Measurements from ENCODE around the gene MT1H. TPM values are rescaled to one million over a fixed set of nuclear protein-coding genes. Genes with fewer than 3 reads are reported as not detected.

The MT1H gene
- total and polyA plus RNA-seq, 2 of the 13 experiments (the other 11 are each of a cell fraction or from before 2014, with no cell fraction given): 0.60 TPM; not detected in 1

DNA sequence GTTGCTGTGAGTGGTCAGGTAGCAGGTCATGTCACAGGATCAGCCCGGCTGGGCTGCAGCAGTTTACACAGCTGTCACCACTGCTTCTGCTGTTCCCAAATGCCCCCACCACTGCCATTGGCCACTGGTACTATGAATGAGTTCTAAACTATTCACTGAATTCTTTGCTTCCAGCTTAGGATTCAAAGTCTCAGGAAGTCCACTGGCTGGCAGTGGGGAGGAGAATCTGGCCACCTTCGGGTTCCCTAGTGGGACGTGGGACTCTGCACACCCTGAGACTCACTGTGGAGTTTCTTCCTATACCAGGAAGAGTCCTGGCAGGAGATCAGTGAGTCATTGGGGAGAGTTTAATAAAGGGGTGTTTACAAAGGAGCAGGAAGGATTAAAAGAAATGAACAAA lies 19.6 kb downstream of the MT1H start (continued):
- TF ChIP-seq, protein P1, sequence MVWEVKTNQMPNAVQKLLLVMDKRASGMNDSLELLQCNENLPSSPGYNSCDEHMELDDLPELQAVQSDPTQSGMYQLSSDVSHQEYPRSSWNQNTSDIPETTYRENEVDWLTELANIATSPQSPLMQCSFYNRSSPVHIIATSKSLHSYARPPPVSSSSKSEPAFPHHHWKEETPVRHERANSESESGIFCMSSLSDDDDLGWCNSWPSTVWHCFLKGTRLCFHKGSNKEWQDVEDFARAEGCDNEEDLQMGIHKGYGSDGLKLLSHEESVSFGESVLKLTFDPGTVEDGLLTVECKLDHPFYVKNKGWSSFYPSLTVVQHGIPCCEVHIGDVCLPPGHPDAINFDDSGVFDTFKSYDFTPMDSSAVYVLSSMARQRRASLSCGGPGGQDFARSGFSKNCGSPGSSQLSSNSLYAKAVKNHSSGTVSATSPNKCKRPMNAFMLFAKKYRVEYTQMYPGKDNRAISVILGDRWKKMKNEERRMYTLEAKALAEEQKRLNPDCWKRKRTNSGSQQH (CRISPR knock-in tag; IDR thresholded peaks at IDR 0.05; ENCODE audit: low read depth): no peak

DNA sequence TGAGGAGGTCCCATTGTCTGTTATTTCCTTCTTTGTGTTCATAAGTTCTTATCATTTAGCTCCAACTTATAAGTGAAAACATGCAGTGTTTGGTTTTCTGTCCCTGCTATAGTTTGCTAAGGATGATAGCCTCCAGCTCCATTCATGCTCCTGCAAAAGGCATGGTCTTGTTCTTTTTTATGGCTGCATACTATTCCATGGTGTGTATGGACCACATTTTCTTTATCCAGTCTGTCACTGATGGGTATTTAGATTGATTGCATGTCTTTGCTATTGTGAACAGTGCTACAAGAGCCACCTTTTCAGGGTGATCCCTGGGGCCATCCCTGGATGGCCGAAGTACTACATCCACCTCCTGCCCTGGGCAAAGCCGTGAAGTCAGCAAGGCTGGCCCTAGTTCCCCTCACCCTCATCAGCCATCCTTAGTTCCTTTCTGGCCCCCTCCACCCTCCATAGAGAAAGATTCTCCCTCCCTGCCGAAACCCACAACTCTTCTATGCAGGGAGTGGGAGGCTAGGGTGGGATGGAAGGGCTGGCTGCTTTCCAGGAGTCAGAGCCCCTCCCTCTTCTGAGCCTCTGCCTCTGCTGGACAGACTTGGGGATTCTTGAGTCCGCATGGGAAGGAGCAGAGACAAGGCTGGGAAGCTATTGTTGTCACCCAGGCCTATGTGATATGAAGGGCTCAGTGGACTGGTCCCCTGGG lies 21.0 kb downstream of the MT1H start:
- Histone ChIP-seq H3K4me3 (replicated peaks in 1 of 3; ENCODE audit: insufficient read depth in 1 of 3, low read depth in 2 of 3, low read length in 3 of 3) (no peak overlapping the region), H3K9ac (ENCODE audit: insufficient read depth, low read depth, low read length) (no peak overlapping the region), H3K36me3 (replicated peaks in 1 of 2; ENCODE audit: control insufficient read depth in 1 of 2, insufficient read depth in 2 of 2, low read length in 2 of 2) (no peaks in the 10 kb centered on the region), H3K4me1 (ENCODE audit: insufficient read depth, low read length) (peaks cover 23% of the 10 kb centered on the region), H3K27me3 (ENCODE audit: control insufficient read depth in 1 of 2, insufficient read depth in 2 of 2, low read length in 2 of 2) (no peaks in the 10 kb centered on the region), H3K79me2 (ENCODE audit: insufficient read depth, low read length) (no peaks in the 10 kb centered on the region), H3K4me2 (ENCODE audit: low read depth, low read length) (no peak overlapping the region), H4K20me1 (ENCODE audit: insufficient read depth, low read length) (no peaks in the 10 kb centered on the region), H3K9me3 (ENCODE audit: low read length) (peaks cover 10% of the 10 kb centered on the region), H3K27ac (ENCODE audit: extremely low read length, insufficient read depth, low read length) (no peak overlapping the region), H2AFZ (ENCODE audit: low read length) (no peak overlapping the region)
- POLR2A ChIA-PET: no interaction called here
- FAIRE-seq (no peak), DNase-seq (ENCODE audit: low spot score) (no peak), ATAC-seq (no peak)
- WGBS (ENCODE audit: low lambda C conversion rate): 68% methylated on average over 4 of the region's 4 CpGs
- intact Hi-C loops (cut with micrococcal nuclease; ENCODE audit: unreplicated experiment): no loop called here
- no TSS peak for BruUV-seq (replicated peaks)
- CTCF ChIA-PET (ENCODE audit: low intra/inter-chr PET ratio, low total read pairs): no interaction called here
- in situ Hi-C loops (cut with HindIII; ENCODE audit: extremely low pct_ligation_motif_present, low pct_unique_long_range_greater_than_20kb): no loop called here
- TF ChIP-seq, protein P2, sequence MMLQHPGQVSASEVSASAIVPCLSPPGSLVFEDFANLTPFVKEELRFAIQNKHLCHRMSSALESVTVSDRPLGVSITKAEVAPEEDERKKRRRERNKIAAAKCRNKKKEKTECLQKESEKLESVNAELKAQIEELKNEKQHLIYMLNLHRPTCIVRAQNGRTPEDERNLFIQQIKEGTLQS (CRISPR knock-in tag; IDR thresholded peaks at IDR 0.05): no peak
- no peak for TF ChIP-seq KDM3A (CRISPR knock-in tag; IDR thresholded peaks at IDR 0.05; ENCODE audit: low read depth)
- no peak for TF ChIP-seq SNRNP70 (IDR thresholded peaks at IDR 0.05; ENCODE audit: low read depth, low read length)
- TF ChIP-seq, protein P3, sequence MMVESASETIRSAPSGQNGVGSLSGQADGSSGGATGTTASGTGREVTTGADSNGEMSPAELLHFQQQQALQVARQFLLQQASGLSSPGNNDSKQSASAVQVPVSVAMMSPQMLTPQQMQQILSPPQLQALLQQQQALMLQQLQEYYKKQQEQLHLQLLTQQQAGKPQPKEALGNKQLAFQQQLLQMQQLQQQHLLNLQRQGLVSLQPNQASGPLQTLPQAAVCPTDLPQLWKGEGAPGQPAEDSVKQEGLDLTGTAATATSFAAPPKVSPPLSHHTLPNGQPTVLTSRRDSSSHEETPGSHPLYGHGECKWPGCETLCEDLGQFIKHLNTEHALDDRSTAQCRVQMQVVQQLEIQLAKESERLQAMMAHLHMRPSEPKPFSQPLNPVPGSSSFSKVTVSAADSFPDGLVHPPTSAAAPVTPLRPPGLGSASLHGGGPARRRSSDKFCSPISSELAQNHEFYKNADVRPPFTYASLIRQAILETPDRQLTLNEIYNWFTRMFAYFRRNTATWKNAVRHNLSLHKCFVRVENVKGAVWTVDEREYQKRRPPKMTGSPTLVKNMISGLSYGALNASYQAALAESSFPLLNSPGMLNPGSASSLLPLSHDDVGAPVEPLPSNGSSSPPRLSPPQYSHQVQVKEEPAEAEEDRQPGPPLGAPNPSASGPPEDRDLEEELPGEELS (CRISPR knock-in tag; IDR thresholded peaks at IDR 0.05): no peak
- no peak for TF ChIP-seq ETV5 (CRISPR knock-in tag; IDR thresholded peaks at IDR 0.05; ENCODE audit: borderline replicate concordance)
- TF ChIP-seq, protein P4, sequence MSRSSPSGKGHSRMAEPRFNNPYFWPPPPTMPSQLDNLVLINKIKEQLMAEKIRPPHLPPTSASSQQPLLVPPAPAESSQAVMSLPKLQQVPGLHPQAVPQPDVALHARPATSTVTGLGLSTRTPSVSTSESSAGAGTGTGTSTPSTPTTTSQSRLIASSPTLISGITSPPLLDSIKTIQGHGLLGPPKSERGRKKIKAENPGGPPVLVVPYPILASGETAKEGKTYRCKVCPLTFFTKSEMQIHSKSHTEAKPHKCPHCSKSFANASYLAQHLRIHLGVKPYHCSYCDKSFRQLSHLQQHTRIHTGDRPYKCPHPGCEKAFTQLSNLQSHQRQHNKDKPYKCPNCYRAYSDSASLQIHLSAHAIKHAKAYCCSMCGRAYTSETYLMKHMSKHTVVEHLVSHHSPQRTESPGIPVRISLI (CRISPR knock-in tag; IDR thresholded peaks at IDR 0.05; ENCODE audit: borderline replicate concordance): no peak
- TF ChIP-seq ZSCAN29 (CRISPR knock-in tag; conservative IDR thresholded peaks at IDR 0.05): no peak
- no peak for TF ChIP-seq PRPF4 (IDR thresholded peaks at IDR 0.05; ENCODE audit: low read depth, low read length, poor library complexity, severe bottlenecking)
- no peak for TF ChIP-seq AGO1 (IDR thresholded peaks at IDR 0.05; ENCODE audit: low read depth, low read length, poor library complexity, severe bottlenecking)
- TF ChIP-seq, protein P5, sequence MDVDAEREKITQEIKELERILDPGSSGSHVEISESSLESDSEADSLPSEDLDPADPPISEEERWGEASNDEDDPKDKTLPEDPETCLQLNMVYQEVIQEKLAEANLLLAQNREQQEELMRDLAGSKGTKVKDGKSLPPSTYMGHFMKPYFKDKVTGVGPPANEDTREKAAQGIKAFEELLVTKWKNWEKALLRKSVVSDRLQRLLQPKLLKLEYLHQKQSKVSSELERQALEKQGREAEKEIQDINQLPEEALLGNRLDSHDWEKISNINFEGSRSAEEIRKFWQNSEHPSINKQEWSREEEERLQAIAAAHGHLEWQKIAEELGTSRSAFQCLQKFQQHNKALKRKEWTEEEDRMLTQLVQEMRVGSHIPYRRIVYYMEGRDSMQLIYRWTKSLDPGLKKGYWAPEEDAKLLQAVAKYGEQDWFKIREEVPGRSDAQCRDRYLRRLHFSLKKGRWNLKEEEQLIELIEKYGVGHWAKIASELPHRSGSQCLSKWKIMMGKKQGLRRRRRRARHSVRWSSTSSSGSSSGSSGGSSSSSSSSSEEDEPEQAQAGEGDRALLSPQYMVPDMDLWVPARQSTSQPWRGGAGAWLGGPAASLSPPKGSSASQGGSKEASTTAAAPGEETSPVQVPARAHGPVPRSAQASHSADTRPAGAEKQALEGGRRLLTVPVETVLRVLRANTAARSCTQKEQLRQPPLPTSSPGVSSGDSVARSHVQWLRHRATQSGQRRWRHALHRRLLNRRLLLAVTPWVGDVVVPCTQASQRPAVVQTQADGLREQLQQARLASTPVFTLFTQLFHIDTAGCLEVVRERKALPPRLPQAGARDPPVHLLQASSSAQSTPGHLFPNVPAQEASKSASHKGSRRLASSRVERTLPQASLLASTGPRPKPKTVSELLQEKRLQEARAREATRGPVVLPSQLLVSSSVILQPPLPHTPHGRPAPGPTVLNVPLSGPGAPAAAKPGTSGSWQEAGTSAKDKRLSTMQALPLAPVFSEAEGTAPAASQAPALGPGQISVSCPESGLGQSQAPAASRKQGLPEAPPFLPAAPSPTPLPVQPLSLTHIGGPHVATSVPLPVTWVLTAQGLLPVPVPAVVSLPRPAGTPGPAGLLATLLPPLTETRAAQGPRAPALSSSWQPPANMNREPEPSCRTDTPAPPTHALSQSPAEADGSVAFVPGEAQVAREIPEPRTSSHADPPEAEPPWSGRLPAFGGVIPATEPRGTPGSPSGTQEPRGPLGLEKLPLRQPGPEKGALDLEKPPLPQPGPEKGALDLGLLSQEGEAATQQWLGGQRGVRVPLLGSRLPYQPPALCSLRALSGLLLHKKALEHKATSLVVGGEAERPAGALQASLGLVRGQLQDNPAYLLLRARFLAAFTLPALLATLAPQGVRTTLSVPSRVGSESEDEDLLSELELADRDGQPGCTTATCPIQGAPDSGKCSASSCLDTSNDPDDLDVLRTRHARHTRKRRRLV (CRISPR knock-in tag; IDR thresholded peaks at IDR 0.05): no peak
- no peak for TF ChIP-seq GPN1 (CRISPR knock-in tag; IDR thresholded peaks at IDR 0.05; ENCODE audit: borderline replicate concordance)

Data from HepG2 (cell line).